OCI-LY1 (cell line): Measurements from ENCODE around the gene SLC17A4.

Experiments used
- CTCF ChIP-seq: fragments of 200-600 bp; sonication (generic), shearing (Covaris generic); IDR thresholded peaks from 2 replicates; pipeline ENCODE4 v1.5.1; 2017; ENCODE audit warnings: mild to moderate bottlenecking, antibody characterized with exemption, low read length, moderate library complexity, mixed read lengths
- EZH2 ChIP-seq: fragments of 200-600 bp; sonication (generic), shearing (Covaris generic); IDR thresholded peaks from 2 replicates; pipeline ENCODE4 v1.8.0; 2017; ENCODE audit warnings: borderline replicate concordance, mixed run types, mild to moderate bottlenecking, antibody characterized with exemption, low read length, moderate library complexity, mixed read lengths

GRCh38 chr6:25747477-25747876 is 7.1 kb upstream of the SLC17A4 start:
- TF ChIP-seq CTCF (no peak), EZH2 (no peak)
